NCI-H526 treated with DMSO at 0.1 percent for 48 hours (cell line): ENCODE measurements around the gene PADI2.

Experiments
- DNase-seq: peaks from one replicate; lab custom pipeline; 2025; lab: John Stamatoyannopoulos, UW

PADI2 gene

GRCh38 chr1:17119076-17119772 is at the start of gene PADI2:
PADI2 (minus strand) TSS chr1:17119451; CDS start chr1:17119371, 80 bp downstream.
- peak; percentile 65 for DNase-seq

- no peak for DNase-seq
Observed at GRCh38 chr1:17168091-17168876, 49.0 kb upstream of the PADI2 start.

GRCh38 chr1:17167786-17168090 is 48.5 kb upstream of the PADI2 start:
- no peak for DNase-seq

GRCh38 chr1:17167041-17167785 is 48.0 kb upstream of the PADI2 start:
- DNase-seq, result no peak

GRCh38 chr1:17165823-17166222 is 46.6 kb upstream of the PADI2 start:
- DNase-seq, result no peak

- no peak for DNase-seq
Observed at GRCh38 chr1:17163789-17164666, 44.8 kb upstream of the PADI2 start.

GRCh38 chr1:17163371-17163770 is 44.1 kb upstream of the PADI2 start:
- no peak for DNase-seq

GRCh38 chr1:17162941-17163340 is 43.7 kb upstream of the PADI2 start:
- DNase-seq, result no peak

- no peak for DNase-seq
Observed at GRCh38 chr1:17161926-17162800, 42.9 kb upstream of the PADI2 start.

- no peak for DNase-seq
Observed at GRCh38 chr1:17161137-17161740, 42.0 kb upstream of the PADI2 start.

GRCh38 chr1:17158961-17159360 is 39.7 kb upstream of the PADI2 start:
- no peak for DNase-seq

- no peak for DNase-seq
Observed at GRCh38 chr1:17156108-17156507, 36.9 kb upstream of the PADI2 start.

GRCh38 chr1:17155257-17155920 is 36.1 kb upstream of the PADI2 start:
- DNase-seq, result no peak

- no peak for DNase-seq
Observed at GRCh38 chr1:17149771-17150170, 30.5 kb upstream of the PADI2 start.

- no peak for DNase-seq
Observed at GRCh38 chr1:17148950-17149608, 29.8 kb upstream of the PADI2 start.

GRCh38 chr1:17145648-17146047 is 26.4 kb upstream of the PADI2 start:
- DNase-seq, result no peak

GRCh38 chr1:17143760-17144159 is 24.5 kb upstream of the PADI2 start:
- DNase-seq, result no peak

- DNase-seq, result no peak
Observed at GRCh38 chr1:17141441-17142197, 22.4 kb upstream of the PADI2 start.

- no peak for DNase-seq
Observed at GRCh38 chr1:17140279-17140678, 21.0 kb upstream of the PADI2 start.
